ENCODE results near the gene APBB2. TPM values are rescaled to one million over a fixed set of nuclear protein-coding genes. Genes with fewer than 3 reads are reported as not detected.
"Not testable (repeated sequence)": the region's sequence is repeated elsewhere in the genome, so short reads cannot be mapped to it uniquely, and the experiment has no call there.

The APBB2 gene
- total RNA-seq, 1 donor = 3.7 TPM

- no peaks in the 10 kb centered on the region for H3K27me3 ChIP-seq (ENCODE audit: insufficient read depth, low read length)
- no peaks in the 10 kb centered on the region for H3K4me1 ChIP-seq (ENCODE audit: insufficient read depth, low read length)
- no peak overlapping the region for H3K4me3 ChIP-seq (ENCODE audit: low read length)
- no peaks in the 10 kb centered on the region for H3K9me3 ChIP-seq (ENCODE audit: low read depth, low read length)
Observed at GRCh38 chr4:41050880-41051775, 163.2 kb downstream of the APBB2 start.

- Histone ChIP-seq H3K27me3 (ENCODE audit: insufficient read depth, low read length) (no peaks in the 10 kb centered on the region), H3K9me3 (ENCODE audit: low read depth, low read length) (no peaks in the 10 kb centered on the region), H3K4me3 (ENCODE audit: low read length) (no peak overlapping the region), H3K4me1 (ENCODE audit: insufficient read depth, low read length) (no peaks in the 10 kb centered on the region)
Observed at GRCh38 chr4:41050116-41050515, 164.2 kb downstream of the APBB2 start.

GRCh38 chr4:41049176-41049575 lies 165.2 kb downstream of the APBB2 start:
- H3K9me3 ChIP-seq (ENCODE audit: low read depth, low read length); H3K27me3 ChIP-seq (ENCODE audit: insufficient read depth, low read length); H3K4me3 ChIP-seq (ENCODE audit: low read length); H3K4me1 ChIP-seq (ENCODE audit: insufficient read depth, low read length): not testable (repeated sequence)

GRCh38 chr4:41044791-41045190 lies 169.6 kb downstream of the APBB2 start:
- no peaks in the 10 kb centered on the region for H3K27me3 ChIP-seq (ENCODE audit: insufficient read depth, low read length)

GRCh38 chr4:41044165-41044564 lies 170.2 kb downstream of the APBB2 start:
- no peaks in the 10 kb centered on the region for H3K27me3 ChIP-seq (ENCODE audit: insufficient read depth, low read length)
- H3K9me3 ChIP-seq (ENCODE audit: low read depth, low read length) = no peaks in the 10 kb centered on the region
- H3K4me3 ChIP-seq (ENCODE audit: low read length) = no peak overlapping the region
- no peaks in the 10 kb centered on the region for H3K4me1 ChIP-seq (ENCODE audit: insufficient read depth, low read length)

More at GRCh38 chr4:41044791-41045190, 169.6 kb downstream of the APBB2 start:
- no peaks in the 10 kb centered on the region for H3K4me1 ChIP-seq (ENCODE audit: insufficient read depth, low read length)
- no peaks in the 10 kb centered on the region for H3K9me3 ChIP-seq (ENCODE audit: low read depth, low read length)
- H3K4me3 ChIP-seq (ENCODE audit: low read length) = no peak overlapping the region

GRCh38 chr4:41043465-41043864 lies 170.9 kb downstream of the APBB2 start:
- no peaks in the 10 kb centered on the region for H3K27me3 ChIP-seq (ENCODE audit: insufficient read depth, low read length)
- no peaks in the 10 kb centered on the region for H3K4me1 ChIP-seq (ENCODE audit: insufficient read depth, low read length)
- H3K9me3 ChIP-seq (ENCODE audit: low read depth, low read length) = no peaks in the 10 kb centered on the region

GRCh38 chr4:41041551-41041950 lies 172.8 kb downstream of the APBB2 start:
- Histone ChIP-seq H3K27me3 (ENCODE audit: insufficient read depth, low read length) (no peaks in the 10 kb centered on the region), H3K4me3 (ENCODE audit: low read length) (no peak overlapping the region), H3K4me1 (ENCODE audit: insufficient read depth, low read length) (no peaks in the 10 kb centered on the region), H3K9me3 (ENCODE audit: low read depth, low read length) (no peaks in the 10 kb centered on the region)

More at GRCh38 chr4:41043465-41043864, 170.9 kb downstream of the APBB2 start:
- H3K4me3 ChIP-seq (ENCODE audit: low read length) = no peak overlapping the region

- no peak overlapping the region for H3K4me3 ChIP-seq (ENCODE audit: low read length)
- no peaks in the 10 kb centered on the region for H3K9me3 ChIP-seq (ENCODE audit: low read depth, low read length)
- H3K27me3 ChIP-seq (ENCODE audit: insufficient read depth, low read length) = no peaks in the 10 kb centered on the region
- no peaks in the 10 kb centered on the region for H3K4me1 ChIP-seq (ENCODE audit: insufficient read depth, low read length)
Observed at GRCh38 chr4:41039317-41039716, 175.0 kb downstream of the APBB2 start.

GRCh38 chr4:41038304-41038703 lies 176.0 kb downstream of the APBB2 start:
- Histone ChIP-seq H3K27me3 (ENCODE audit: insufficient read depth, low read length) (no peaks in the 10 kb centered on the region), H3K9me3 (ENCODE audit: low read depth, low read length) (no peaks in the 10 kb centered on the region), H3K4me1 (ENCODE audit: insufficient read depth, low read length) (no peaks in the 10 kb centered on the region), H3K4me3 (ENCODE audit: low read length) (no peak overlapping the region)

- H3K9me3 ChIP-seq (ENCODE audit: low read depth, low read length) = no peaks in the 10 kb centered on the region
- no peak overlapping the region for H3K4me3 ChIP-seq (ENCODE audit: low read length)
- H3K4me1 ChIP-seq (ENCODE audit: insufficient read depth, low read length) = no peaks in the 10 kb centered on the region
- H3K27me3 ChIP-seq (ENCODE audit: insufficient read depth, low read length) = no peaks in the 10 kb centered on the region
Observed at GRCh38 chr4:41029098-41029497, 185.2 kb downstream of the APBB2 start.

- H3K4me3 ChIP-seq (ENCODE audit: low read length) = no peak overlapping the region
Observed at GRCh38 chr4:41028392-41029076, 185.8 kb downstream of the APBB2 start.

GRCh38 chr4:41026971-41027370 lies 187.4 kb downstream of the APBB2 start:
- no peak overlapping the region for H3K4me3 ChIP-seq (ENCODE audit: low read length)
- no peaks in the 10 kb centered on the region for H3K9me3 ChIP-seq (ENCODE audit: low read depth, low read length)
- H3K27me3 ChIP-seq (ENCODE audit: insufficient read depth, low read length) = no peaks in the 10 kb centered on the region
- no peaks in the 10 kb centered on the region for H3K4me1 ChIP-seq (ENCODE audit: insufficient read depth, low read length)

More at GRCh38 chr4:41028392-41029076, 185.8 kb downstream of the APBB2 start:
- H3K27me3 ChIP-seq (ENCODE audit: insufficient read depth, low read length) = no peaks in the 10 kb centered on the region
- no peaks in the 10 kb centered on the region for H3K9me3 ChIP-seq (ENCODE audit: low read depth, low read length)
- H3K4me1 ChIP-seq (ENCODE audit: insufficient read depth, low read length) = no peaks in the 10 kb centered on the region

- H3K9me3 ChIP-seq (ENCODE audit: low read depth, low read length) = no peaks in the 10 kb centered on the region
- no peaks in the 10 kb centered on the region for H3K4me1 ChIP-seq (ENCODE audit: insufficient read depth, low read length)
- no peaks in the 10 kb centered on the region for H3K27me3 ChIP-seq (ENCODE audit: insufficient read depth, low read length)
- no peak overlapping the region for H3K4me3 ChIP-seq (ENCODE audit: low read length)
Observed at GRCh38 chr4:41025824-41026223, 188.5 kb downstream of the APBB2 start.

GRCh38 chr4:41024556-41025491 lies 189.5 kb downstream of the APBB2 start:
- Histone ChIP-seq H3K4me3 (ENCODE audit: low read length) (no peak overlapping the region), H3K27me3 (ENCODE audit: insufficient read depth, low read length) (no peaks in the 10 kb centered on the region), H3K9me3 (ENCODE audit: low read depth, low read length) (no peaks in the 10 kb centered on the region), H3K4me1 (ENCODE audit: insufficient read depth, low read length) (no peaks in the 10 kb centered on the region)

GRCh38 chr4:41022116-41022515 lies 192.2 kb downstream of the APBB2 start:
- Histone ChIP-seq H3K9me3 (ENCODE audit: low read depth, low read length) (no peaks in the 10 kb centered on the region), H3K4me1 (ENCODE audit: insufficient read depth, low read length) (no peaks in the 10 kb centered on the region), H3K27me3 (ENCODE audit: insufficient read depth, low read length) (no peaks in the 10 kb centered on the region), H3K4me3 (ENCODE audit: low read length) (no peak overlapping the region)

Measured in mononuclear cell (primary cell).